ENCODE data around the gene DGLUCY.
"Not testable (repeated sequence)": the region's sequence is repeated elsewhere in the genome, so short reads cannot be mapped to it uniquely, and the experiment has no call there.

Gene DGLUCY

DNA sequence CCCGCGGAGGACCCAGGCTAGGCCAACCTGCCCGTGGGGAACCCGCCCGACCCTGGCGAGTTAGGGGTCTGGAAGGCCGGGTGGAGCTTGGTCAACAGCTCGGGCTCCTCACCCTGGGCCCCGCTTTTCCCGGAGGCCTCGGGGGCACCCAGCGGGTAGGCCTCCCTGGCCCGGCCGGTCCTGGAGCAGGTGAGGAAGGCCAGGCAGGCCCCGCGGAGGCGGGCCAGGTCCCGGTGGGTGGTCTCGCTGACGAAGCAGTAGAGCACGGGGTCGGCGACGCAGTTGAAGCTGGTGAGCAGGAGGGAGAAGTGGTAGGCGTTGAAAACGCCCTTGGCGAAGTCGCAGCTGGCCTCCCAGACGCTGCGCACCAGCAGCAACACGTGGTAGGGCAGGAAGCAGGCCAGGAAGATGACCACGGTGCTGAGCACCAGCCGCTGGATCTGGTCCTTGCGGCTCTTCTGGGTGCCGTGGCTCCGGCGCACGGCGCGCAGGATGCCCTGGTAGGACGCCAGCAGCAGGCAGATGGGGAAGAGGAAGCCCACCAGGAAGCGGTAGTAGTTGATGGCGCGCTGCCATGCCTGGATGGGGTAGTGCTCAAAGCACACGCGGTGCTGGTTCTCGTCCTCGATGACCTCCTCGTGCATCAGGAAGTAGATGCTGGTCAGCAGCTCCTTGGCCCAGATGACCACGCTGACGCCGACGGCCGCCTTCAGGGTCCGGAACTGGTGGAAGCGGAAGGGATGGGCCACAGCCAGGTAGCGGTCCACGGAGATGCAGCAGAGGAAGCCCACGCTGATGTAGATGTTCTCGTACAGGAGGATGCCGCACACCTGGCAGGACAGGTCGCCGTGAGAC is 120.3 kb downstream of the DGLUCY start:
- DNase-seq (ENCODE audit: low spot score), result no peak

DNA sequence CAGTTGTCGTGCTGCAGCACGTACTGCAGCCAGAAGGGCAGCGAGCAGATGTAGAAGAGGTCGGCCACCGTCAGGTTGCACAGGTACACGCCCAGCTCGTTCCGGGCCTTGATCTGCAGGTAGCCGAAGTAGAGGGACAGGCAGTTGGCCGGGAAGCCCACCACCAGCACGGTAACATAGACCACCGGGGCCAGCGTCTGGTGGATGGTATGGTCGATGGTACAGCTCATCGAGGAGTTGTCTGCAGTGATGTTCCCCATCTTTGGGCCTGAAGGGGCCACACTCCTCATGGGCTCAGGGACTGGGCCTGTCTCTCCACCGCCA is 120.9 kb downstream of the DGLUCY start:
- no peak for DNase-seq (ENCODE audit: low spot score)

DNA sequence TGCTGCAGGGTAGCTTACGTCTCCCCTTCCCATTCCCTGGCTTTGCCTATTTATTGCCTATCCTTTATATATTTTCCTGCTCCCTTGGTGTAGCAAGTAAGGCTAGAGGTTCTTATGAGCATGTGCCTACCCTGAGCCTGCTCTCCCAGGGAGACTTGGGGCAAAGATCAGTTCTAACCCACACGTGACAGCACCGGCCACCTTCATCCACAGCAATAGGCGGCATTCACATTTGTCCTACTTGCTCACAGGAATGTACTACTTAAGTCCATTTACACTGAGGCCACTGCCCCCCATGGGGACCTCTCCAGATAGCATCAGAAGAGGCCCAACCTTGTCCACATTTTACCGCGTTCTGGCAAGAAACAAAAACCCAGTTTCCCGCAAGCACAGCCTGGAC is 122.0 kb downstream of the DGLUCY start:
- no peak for DNase-seq (ENCODE audit: low spot score)

GRCh38 chr14:91237219-91237618 is 123.3 kb downstream of the DGLUCY start:
- DNase-seq (ENCODE audit: low spot score), result peak; percentile 83

DNA sequence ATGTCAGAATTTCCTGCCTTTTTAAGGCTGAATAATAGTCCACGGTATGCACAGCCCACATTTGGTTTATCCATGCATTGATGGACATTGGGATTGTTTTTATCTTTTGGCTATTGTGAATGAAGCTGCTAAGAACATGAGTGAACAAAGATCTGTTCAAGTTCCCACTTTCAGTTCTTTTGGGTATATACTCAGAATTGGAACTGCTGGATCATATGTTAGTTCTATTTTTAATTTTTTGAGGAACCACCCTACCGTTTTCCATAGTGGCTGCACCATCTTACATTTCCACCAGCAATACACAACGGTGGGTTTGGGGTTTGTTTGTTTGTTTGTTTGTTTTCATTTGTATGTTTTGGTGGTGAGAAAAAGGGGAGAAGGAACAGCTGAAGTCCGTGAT is 124.2 kb downstream of the DGLUCY start:
- no peak for DNase-seq (ENCODE audit: low spot score)

DNA sequence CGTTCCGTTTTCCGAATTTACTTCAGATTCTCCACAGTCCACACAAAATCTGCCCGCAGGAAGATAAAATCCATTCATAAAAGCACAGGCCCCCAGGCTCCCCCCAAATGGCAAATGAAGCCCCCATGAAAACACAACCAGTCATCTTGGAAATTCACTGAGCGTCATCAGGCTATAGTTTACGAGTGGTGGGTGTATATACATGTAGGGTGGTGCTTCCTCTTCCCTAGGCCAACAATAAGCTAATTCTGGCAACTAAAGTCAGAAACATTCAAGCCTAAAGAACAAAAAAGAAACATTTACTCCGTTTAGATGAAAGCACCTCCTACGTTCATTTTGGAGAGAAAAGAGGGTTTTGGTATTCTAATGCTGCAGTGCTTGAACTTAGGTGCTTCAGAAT is 124.8 kb downstream of the DGLUCY start:
- DNase-seq (ENCODE audit: low spot score), result no peak

GRCh38 chr14:91241863-91242262 is 128.0 kb downstream of the DGLUCY start:
- DNase-seq (ENCODE audit: low spot score), result no peak

DNA sequence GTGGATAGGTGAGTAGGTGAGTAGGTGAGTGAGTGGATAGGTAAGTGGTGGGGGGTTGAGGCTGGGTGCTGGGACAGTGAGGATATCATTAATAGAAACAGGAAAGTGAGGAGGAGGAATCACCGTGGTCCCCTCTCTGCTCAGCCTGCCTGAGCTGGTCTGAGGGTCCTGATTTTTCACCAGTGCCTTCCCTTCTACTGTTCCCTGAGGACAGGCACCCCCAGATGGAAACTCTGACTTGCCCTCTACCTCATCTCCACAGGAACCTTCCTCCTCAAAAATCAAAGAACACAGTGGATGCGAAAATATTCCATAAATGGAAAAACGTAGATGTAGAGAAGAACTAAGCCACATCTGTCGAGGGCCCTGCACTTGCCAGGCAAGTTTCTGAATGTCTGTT is 128.8 kb downstream of the DGLUCY start:
- DNase-seq (ENCODE audit: low spot score), result no peak

GRCh38 chr14:91243074-91243471 is 129.2 kb downstream of the DGLUCY start:
- no peak for DNase-seq (ENCODE audit: low spot score)

DNA sequence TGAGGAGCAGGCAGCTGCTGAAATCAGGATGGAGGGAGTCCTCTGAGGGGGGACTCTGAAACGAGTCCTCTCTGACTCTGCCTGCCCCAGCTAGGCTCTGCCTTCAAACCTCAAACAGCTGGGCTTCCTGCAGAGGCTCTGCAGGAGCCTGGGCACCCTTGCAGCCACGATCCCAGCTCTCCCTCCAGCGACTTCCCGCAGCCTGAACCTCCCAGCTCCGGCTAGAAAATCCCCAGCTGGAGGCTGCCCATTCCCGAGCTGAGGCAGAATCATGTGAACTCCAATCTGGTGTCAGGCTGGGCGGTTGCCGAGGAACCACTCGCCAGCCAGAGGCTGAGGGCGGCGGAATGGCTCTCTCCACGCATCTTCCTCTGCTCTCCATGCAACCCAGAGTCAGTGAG is 130.6 kb downstream of the DGLUCY start, which contains the start of gene GPR68:
Gene GPR68 (minus strand): TSS at position 204 of the 401 bp plus-strand sequence. CDS start 9,654 bp downstream, outside the sequence.
- DNase-seq (ENCODE audit: low spot score), result peak; percentile 87

DNA sequence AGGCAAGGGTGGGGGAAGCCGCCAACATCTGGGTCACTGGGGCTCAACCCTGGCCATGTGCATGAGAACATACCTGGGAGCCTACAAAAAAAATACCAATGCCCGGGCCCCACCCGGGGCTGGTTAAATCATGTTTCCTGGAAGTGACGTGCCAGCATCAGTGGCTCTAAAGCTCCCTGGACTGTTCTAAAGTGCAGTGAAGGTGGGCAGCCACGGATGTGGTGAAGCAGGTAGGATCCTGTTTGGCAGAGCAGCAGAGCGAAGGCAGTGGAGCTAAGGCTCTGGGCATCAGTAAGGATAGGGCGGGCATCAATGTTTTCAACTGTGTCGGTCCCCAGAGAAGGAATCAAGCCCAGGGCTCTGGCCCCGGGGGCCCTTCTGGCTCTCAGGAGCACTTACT is 131.2 kb downstream of the DGLUCY start:
- DNase-seq (ENCODE audit: low spot score), result no peak

DNA sequence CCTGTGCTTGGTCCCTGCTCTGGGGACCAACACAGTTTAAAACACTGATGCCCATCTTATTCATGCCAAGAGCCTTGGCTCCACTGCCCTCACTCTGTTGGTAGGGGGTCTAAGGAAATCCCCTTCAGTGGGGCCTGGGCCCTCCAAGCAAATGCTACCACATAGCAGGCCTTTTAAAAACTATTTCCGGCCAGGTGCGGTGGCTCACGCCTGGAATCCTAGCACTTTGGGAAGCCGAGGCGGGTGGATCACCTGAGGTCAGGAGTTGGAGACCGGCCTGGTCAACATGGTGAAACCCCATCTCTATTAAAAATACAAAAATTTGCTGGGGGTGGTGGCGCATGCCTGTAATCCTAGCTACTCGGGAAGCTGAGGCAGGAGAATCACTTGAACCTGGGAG is 131.7 kb downstream of the DGLUCY start:
- not testable (repeated sequence) for DNase-seq (ENCODE audit: low spot score)

GRCh38 chr14:91246051-91246852 is 132.4 kb downstream of the DGLUCY start:
- no peak for DNase-seq (ENCODE audit: low spot score)

GRCh38 chr14:91249841-91250616 is 136.2 kb downstream of the DGLUCY start:
- DNase-seq (ENCODE audit: low spot score), result peak; percentile 33

- DNase-seq (ENCODE audit: low spot score), result peak; percentile 56
Observed at GRCh38 chr14:91250912-91251311, 137.0 kb downstream of the DGLUCY start.

- DNase-seq (ENCODE audit: low spot score), result peak; percentile 85
Observed at GRCh38 chr14:91252871-91253794, 139.3 kb downstream of the DGLUCY start.

DNA sequence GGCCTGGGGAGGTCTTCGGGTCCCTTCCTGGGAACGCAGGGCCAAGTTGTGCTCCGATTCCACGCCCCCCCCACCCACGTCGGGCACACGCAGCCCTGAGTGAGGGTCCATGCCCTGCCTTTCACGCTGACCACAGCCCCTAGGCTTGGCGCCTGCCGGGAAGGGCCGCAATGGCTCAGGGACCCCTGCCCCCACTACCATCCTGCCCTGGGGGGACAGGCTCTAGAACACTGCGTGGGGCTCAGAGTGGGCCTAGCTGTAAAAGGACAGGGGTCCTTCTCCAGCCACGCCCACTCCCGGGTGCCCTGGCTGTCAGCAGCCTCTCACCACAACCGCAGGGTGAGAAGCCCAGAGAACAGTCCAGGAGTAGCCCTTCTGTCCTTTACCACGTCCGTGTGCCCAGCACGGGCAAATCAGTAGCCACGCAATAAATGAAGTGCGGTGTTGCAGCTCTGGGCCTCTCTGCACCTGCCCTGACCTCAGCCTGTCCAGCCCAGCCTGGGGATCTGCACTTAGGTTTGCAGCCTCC is 140.0 kb downstream of the DGLUCY start:
- DNase-seq (ENCODE audit: low spot score), result no peak

DNA sequence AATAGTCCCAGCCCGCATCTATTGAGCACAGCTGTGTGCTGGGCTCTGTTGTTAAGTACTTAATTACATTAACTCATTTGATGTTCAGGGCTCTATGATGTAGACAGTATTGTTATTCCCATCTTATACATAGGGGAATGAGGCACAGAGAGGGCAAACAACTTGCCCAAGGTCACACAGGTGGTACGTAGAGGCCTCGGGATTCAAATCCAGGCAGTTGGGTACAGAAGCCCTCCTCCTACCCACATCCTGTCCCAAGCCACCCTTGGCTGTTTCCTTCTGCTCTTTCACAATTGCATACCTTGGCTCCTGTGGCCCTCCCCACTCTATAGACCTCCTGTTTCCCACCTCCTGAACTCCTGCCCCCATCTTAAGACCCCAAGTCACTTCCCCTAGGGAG is 140.6 kb downstream of the DGLUCY start:
- no peak for DNase-seq (ENCODE audit: low spot score)

DNA sequence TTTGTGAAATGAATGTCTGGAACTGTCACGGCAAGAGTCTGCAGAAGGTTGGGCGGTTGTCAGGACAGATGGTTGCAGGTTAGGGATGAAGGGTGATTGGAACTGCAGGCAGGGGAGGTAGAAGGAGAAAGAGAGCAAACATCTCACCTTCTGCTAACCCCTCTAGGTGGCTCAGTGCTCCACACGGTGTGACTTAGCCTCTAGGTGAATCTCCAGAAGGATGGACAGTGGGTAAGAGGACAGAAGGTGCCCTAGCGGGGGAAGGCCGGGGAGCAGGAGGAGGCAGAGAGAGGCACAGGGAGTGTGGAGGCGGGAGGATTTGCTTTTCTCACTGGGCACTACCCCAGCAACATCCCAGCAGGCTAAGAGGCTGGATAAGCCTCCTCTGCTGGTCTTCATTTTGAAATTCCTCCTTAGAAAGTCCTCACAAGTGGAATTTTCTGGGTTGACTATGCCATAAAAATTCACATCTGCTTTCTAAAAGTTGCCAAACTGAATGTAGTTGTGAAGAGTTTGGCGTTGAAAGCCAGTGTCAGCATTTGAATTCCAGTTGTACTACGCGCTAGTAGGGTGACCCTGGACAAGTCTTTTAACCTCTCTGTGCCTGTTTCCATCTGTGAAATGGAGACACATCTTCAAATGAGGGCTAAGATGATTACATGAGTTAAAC is 141.3 kb downstream of the DGLUCY start:
- peak; percentile 52 for DNase-seq (ENCODE audit: low spot score)

- DNase-seq (ENCODE audit: low spot score), result no peak
Observed at GRCh38 chr14:91256661-91257060, 142.8 kb downstream of the DGLUCY start.
